GM12878 (cell line): ENCODE measurements around the gene TMBIM6. TPM values are rescaled to one million over a fixed set of nuclear protein-coding genes. Genes with fewer than 3 reads are reported as not detected.

Source experiments
- ATAC-seq: fragments of 200-7000 bp; cut with Tn5 transposase; 3 replicates; pipeline ENCODE4 v1.9.1; 2020; ENCODE audit warnings: mild to moderate bottlenecking, moderate library complexity
- BruUV-seq: library from RNA; stranded (reverse); fragments of 400-500 nt; replicated peaks from 2 replicates; lab custom pipeline; 2021; lab: Mats Ljungman, UMichigan
- CTCF ChIA-PET: fragments of 300-600 bp; sonication (Branson Sonifier 250); formaldehyde crosslinking; extraction: SDS; loops from one replicate; lab custom pipeline; 2021; ENCODE audit warnings: inconsistent platforms; lab: Yijun Ruan, JAX
- POLR2A ChIA-PET: fragments of 350-600 bp; formaldehyde crosslinking; extraction: SDS; loops from one replicate; lab custom pipeline; 2021; ENCODE audit warnings: inconsistent platforms; lab: Charles Lee
- RAD21 ChIA-PET: fragments of 300-600 bp; sonication (Branson Sonifier 250); formaldehyde crosslinking; loops from one replicate; lab custom pipeline; 2023; ENCODE audit warnings: antibody characterized with exemption; ENCODE audit not compliant: unreplicated experiment; lab: Charles Lee
- SMC1A ChIA-PET: fragments of 300-600 bp; sonication (Branson Sonifier 250); formaldehyde crosslinking; loops from one replicate; lab custom pipeline; 2023; ENCODE audit not compliant: unreplicated experiment, uncharacterized antibody; lab: Charles Lee
- DNase-seq: peaks from one replicate; pipeline ENCODE4 v3.0.0-alpha.2; 2011; ENCODE audit warnings: low read depth, low spot score
- FAIRE-seq: peaks from 3 replicates; lab custom pipeline; 2011; peaks lifted over from hg19 to GRCh38; lab: Jason Lieb, UNC
- H2AFZ ChIP-seq: 2 replicates; pipeline ENCODE4 v1.6.0; 2011; ENCODE audit warnings: low read depth, low read length, control low read depth; ENCODE audit not compliant: control insufficient read depth
- H3K27ac ChIP-seq: 2 replicates; pipeline ENCODE4 v1.5.1; 2011; ENCODE audit warnings: control low read depth; ENCODE audit not compliant: control insufficient read depth, insufficient read depth
- H3K27me3 ChIP-seq, 2 experiments: replicated peaks in 1 of 2; 2 replicates each; pipeline versions ENCODE4 v1.6.0 to v1.6.1; 2011; ENCODE audit warnings: low read length in 1 of 2; ENCODE audit not compliant: control insufficient read depth in 2 of 2, insufficient read depth in 2 of 2
- H3K36me3 ChIP-seq, 2 experiments: 2 replicates each; pipeline ENCODE4 v1.5.1; 2011; ENCODE audit warnings: low read length in 1 of 2; ENCODE audit not compliant: control insufficient read depth in 2 of 2, insufficient read depth in 2 of 2
- H3K4me1 ChIP-seq: 2 replicates; pipeline ENCODE4 v1.6.1; 2011; ENCODE audit warnings: mild to moderate bottlenecking, low read length, moderate library complexity, mixed read lengths; ENCODE audit not compliant: control insufficient read depth, insufficient read depth
- H3K4me2 ChIP-seq: 2 replicates; pipeline ENCODE4 v1.6.0; 2011; ENCODE audit warnings: control low read depth; ENCODE audit not compliant: control insufficient read depth, insufficient read depth
- H3K4me3 ChIP-seq: fragments of 200-600 bp; sonication (generic); 2 replicates; pipeline ENCODE4 v1.5.1; 2016
- H3K79me2 ChIP-seq: 2 replicates; pipeline ENCODE4 v1.6.0; 2011; ENCODE audit warnings: low read length; ENCODE audit not compliant: control insufficient read depth, insufficient read depth
- H3K9ac ChIP-seq: 2 replicates; pipeline ENCODE4 v1.8.0; 2011; ENCODE audit warnings: low read length, control low read depth, mixed read lengths; ENCODE audit not compliant: control insufficient read depth, insufficient read depth
- H3K9me3 ChIP-seq: replicated peaks from 3 replicates; pipeline ENCODE4 v1.5.1; 2011; ENCODE audit warnings: mild to moderate bottlenecking, low read length; ENCODE audit not compliant: control insufficient read depth, insufficient read depth
- H4K20me1 ChIP-seq: 2 replicates; pipeline ENCODE4 v1.6.0; 2011; ENCODE audit not compliant: control insufficient read depth, insufficient read depth
- ATF2 ChIP-seq: IDR thresholded peaks from 2 replicates; pipeline ENCODE4 v1.6.1; 2012; ENCODE audit warnings: low read length, inconsistent platforms
- BCL3 ChIP-seq: IDR thresholded peaks from 2 replicates; pipeline ENCODE4 v1.6.1; 2011; ENCODE audit warnings: borderline replicate concordance, low read depth, mild to moderate bottlenecking, moderate library complexity, low read length; ENCODE audit not compliant: insufficient read depth, poor library complexity, severe bottlenecking
- HCFC1 ChIP-seq: fragments of 150-350 bp; IDR thresholded peaks from 2 replicates; pipeline ENCODE4 v1.6.1; 2014; ENCODE audit warnings: low read length
- HDAC2 ChIP-seq: fragments of 200-600 bp; sonication (generic); IDR thresholded peaks from 2 replicates; pipeline ENCODE4 v1.6.1; 2017
- NRF1 ChIP-seq: conservative IDR thresholded peaks from 2 replicates; pipeline ENCODE4 v1.6.1; 2011; ENCODE audit warnings: mild to moderate bottlenecking, low read depth, low read length, improper control_type of control experiment
- PAX5 ChIP-seq: IDR thresholded peaks from 2 replicates; pipeline ENCODE4 v1.6.1; 2011; ENCODE audit warnings: low read depth, low read length, borderline replicate concordance
- PML ChIP-seq: IDR thresholded peaks from 2 replicates; pipeline ENCODE4 v1.6.1; 2012; ENCODE audit warnings: low read length, inconsistent platforms
- POU2F2 ChIP-seq: IDR thresholded peaks from 3 replicates; pipeline ENCODE4 v1.6.1; 2011; ENCODE audit warnings: low read depth, mild to moderate bottlenecking, low read length, borderline replicate concordance
- RBBP5 ChIP-seq: fragments of 200-600 bp; sonication (generic); conservative IDR thresholded peaks from 2 replicates; pipeline ENCODE4 v1.6.1; 2016
- SKIL ChIP-seq: fragments of 450-650 bp; IDR thresholded peaks from 2 replicates; pipeline ENCODE4 v1.6.1; 2017; ENCODE audit warnings: mild to moderate bottlenecking, low read depth, inconsistent platforms; ENCODE audit not compliant: poor library complexity, severe bottlenecking
- SPI1 ChIP-seq: IDR thresholded peaks from 2 replicates; pipeline ENCODE4 v1.6.1; 2011; ENCODE audit warnings: low read depth, mild to moderate bottlenecking, low read length, moderate library complexity, borderline replicate concordance; ENCODE audit not compliant: insufficient read depth
- SUPT20H ChIP-seq: IDR thresholded peaks from 2 replicates; pipeline ENCODE4 v1.6.1; 2011; ENCODE audit warnings: low read depth, mild to moderate bottlenecking, low read length, moderate library complexity, borderline replicate concordance; ENCODE audit not compliant: control insufficient read depth
- ZNF217 ChIP-seq: fragments of 450-650 bp; IDR thresholded peaks from 2 replicates; pipeline ENCODE4 v1.6.1; 2017; ENCODE audit warnings: antibody characterized with exemption, mild to moderate bottlenecking
- ZNF592 ChIP-seq: fragments of 450-650 bp; IDR thresholded peaks from 2 replicates; pipeline ENCODE4 v1.6.1; 2017; ENCODE audit warnings: mild to moderate bottlenecking, moderate library complexity
- WGBS: methylation state at CpG from one replicate; pipeline ENCODE4 v1.1.6; 2016; ENCODE audit warnings: low lambda C conversion rate; ENCODE audit not compliant: insufficient replicate concordance, insufficient coverage; ENCODE audit errors: missing lambda C conversion rate; 5-methylcytosine and 5-hydroxymethylcytosine counted together
- in situ Hi-C: fragments of 300-500 bp; cut with MboI; formaldehyde crosslinking; loops from 9 replicates; pipeline ENCODE4 v1.14.3; 2018; ENCODE audit warnings: mixed read lengths
- intact Hi-C: fragments of 100-400 bp; cut with micrococcal nuclease; formaldehyde crosslinking; loops from one replicate; pipeline ENCODE4 v1.14.2; 2022; ENCODE audit not compliant: unreplicated experiment
- polyA plus RNA-seq, 11 experiments: library from polyadenylated mRNA; depleted of rRNA in 4 of 11; unstranded in 6 of 11; stranded (reverse) in 5 of 11; fragments of >200 nt; fragmentation: Nextera tagmentation in 4 of 11; fragmentation: Illumina TruSeq in 1 of 11; extraction: Ambion mirVana in 4 of 11; extraction: Trizol in 1 of 11; gene quantifications; 1 replicate in 1 of 11; 2 replicates in 10 of 11; pipeline versions ENCODE4 v1.2.1 to v1.2.3, GENCODE V29; 2011 to 2016; ENCODE audit warnings: inconsistent platforms in 2 of 11, missing spikeins in 2 of 11, low read depth in 1 of 11
- total RNA-seq, 4 experiments: library from RNA; depleted of rRNA in 3 of 4; stranded (reverse); fragments of >200 nt in 3 of 4; fragmentation: Illumina TruSeq in 1 of 4; extraction: Trizol in 1 of 4; gene quantifications; 2 replicates each; pipeline versions ENCODE4 v1.2.1 to v1.2.3, GENCODE V29; 2013 to 2021

Gene TMBIM6
- total and polyA plus RNA-seq, 10 of the 15 experiments (the other 5 are each of a cell fraction or from before 2014, with no cell fraction given) = 224 to 1,192 (median 379) TPM

- ATAC-seq = peak; percentile 48
- CTCF ChIA-PET = interaction anchor here (0.6 to 17.7 kb wide), 19 partner anchors 13 to 346 kb away, joined by 3 to 486 read pairs (median 6); partner anchors contain the start of genes PRPF40B and TMBIM6
- peak; percentile 71 for DNase-seq
- intact Hi-C loops (no loop called here), in situ Hi-C loops (no loop called here)
- BruUV-seq = TSS peak; percentile 92
- SMC1A ChIA-PET = interaction anchor here (0.6 to 13.8 kb wide), 28 partner anchors 9 to 381 kb away, joined by 3 to 191 read pairs (median 6); partner anchors contain the start of genes PRPF40B, SMARCD1 and TMBIM6
- H3K4me2 ChIP-seq = peak overlapping the region; percentile 93
- no peaks in the 10 kb centered on the region for H3K36me3 ChIP-seq
- H3K27ac ChIP-seq = peak overlapping the region; percentile 82
- RAD21 ChIA-PET = interaction anchor here (0.6 to 9.7 kb wide), 24 partner anchors 8 to 550 kb away, joined by 3 to 167 read pairs (median 8); partner anchors contain the start of genes NCKAP5L, SPATS2, TMBIM6 and TROAP
- no peaks in the 10 kb centered on the region for H3K9me3 ChIP-seq
- H3K27me3 ChIP-seq = no peaks in the 10 kb centered on the region
- peak overlapping the region; percentile 21 for H3K4me3 ChIP-seq
- H4K20me1 ChIP-seq = no peaks in the 10 kb centered on the region
- H2AFZ ChIP-seq = no peak overlapping the region; the same call in 1 of the 2 replicates
- FAIRE-seq = peak; percentile 90
- POLR2A ChIA-PET = interaction anchor here (0.6 to 7.2 kb wide), 20 partner anchors 8 to 572 kb away, joined by 3 to 166 read pairs (median 12); partner anchors contain the start of genes PRPF40B, TMBIM6 and TUBA1B
- H3K4me1 ChIP-seq = peaks cover 40% of the 10 kb centered on the region
- peaks cover 83% of the 10 kb centered on the region for H3K79me2 ChIP-seq
- H3K9ac ChIP-seq = peak overlapping the region; percentile 88
- WGBS = 0% methylated on average over 3 of the region's 3 CpGs
- TF ChIP-seq HCFC1 = no peak
- no peak for TF ChIP-seq ZNF217
- no peak for TF ChIP-seq RBBP5
- TF ChIP-seq SPI1 = peak; percentile 50; the same call in 1 of the 2 replicates
- TF ChIP-seq BCL3 = peak; percentile 32
- no peak for TF ChIP-seq ZNF592
- TF ChIP-seq PML = no peak; the same call in 1 of the 2 replicates
- TF ChIP-seq ATF2 = no peak; the same call in 1 of the 2 replicates
- no peak for TF ChIP-seq SUPT20H
- no peak for TF ChIP-seq NRF1
- no peak for TF ChIP-seq PAX5
- 0 out of 3 replicates have a peak, but pooled peaks have one; percentile 48 for TF ChIP-seq POU2F2
- TF ChIP-seq HDAC2 = no peak
- TF ChIP-seq SKIL = peak; percentile 68
Measured at GRCh38 chr12:49703647-49704137, 37.7 kb upstream of the TMBIM6 start.
